Effector memory CD8-positive, alpha-beta T cell (primary cell): Measurements from ENCODE around the gene MAGI3.
"Not testable (repeated sequence)": the region's sequence is repeated elsewhere in the genome, so short reads cannot be mapped to it uniquely, and the experiment has no call there.

Experiments used
- ATAC-seq: fragments of 150-1000 bp; cut with Tn5 transposase; replicated peaks from 2 replicates; pipeline ENCODE4 v1.10.0; 2021; ENCODE audit warnings: mild to moderate bottlenecking, moderate library complexity
- DNase-seq, 3 experiments: peaks; one replicate each; pipeline ENCODE4 v3.0.0; 2021
- H3K27ac Mint-ChIP-seq, 2 donors: one replicate each; pipeline ENCODE4 v1.8.0; 2022; ENCODE audit warnings: mild to moderate bottlenecking in 2 of 2, mixed read lengths in 2 of 2, moderate library complexity in 2 of 2
- H3K27me3 Mint-ChIP-seq, 2 donors: one replicate each; pipeline ENCODE4 v1.8.0; 2022; ENCODE audit warnings: mixed read lengths in 2 of 2
- H3K36me3 Mint-ChIP-seq: one replicate; pipeline ENCODE4 v1.8.0; 2022; ENCODE audit warnings: mild to moderate bottlenecking, moderate library complexity, mixed read lengths; ENCODE audit not compliant: insufficient read depth
- H3K4me1 Mint-ChIP-seq, 2 donors: one replicate each; pipeline ENCODE4 v1.8.0; 2022; ENCODE audit warnings: low read depth in 2 of 2, mixed read lengths in 2 of 2
- H3K4me3 Mint-ChIP-seq, 2 donors: one replicate each; pipeline ENCODE4 v1.8.0; 2022; ENCODE audit warnings: mild to moderate bottlenecking in 2 of 2, mixed read lengths in 2 of 2, moderate library complexity in 2 of 2
- H3K9me3 Mint-ChIP-seq, 2 donors: one replicate each; pipeline ENCODE4 v1.8.0; 2022; ENCODE audit warnings: mixed read lengths in 2 of 2

MAGI3 gene

DNA sequence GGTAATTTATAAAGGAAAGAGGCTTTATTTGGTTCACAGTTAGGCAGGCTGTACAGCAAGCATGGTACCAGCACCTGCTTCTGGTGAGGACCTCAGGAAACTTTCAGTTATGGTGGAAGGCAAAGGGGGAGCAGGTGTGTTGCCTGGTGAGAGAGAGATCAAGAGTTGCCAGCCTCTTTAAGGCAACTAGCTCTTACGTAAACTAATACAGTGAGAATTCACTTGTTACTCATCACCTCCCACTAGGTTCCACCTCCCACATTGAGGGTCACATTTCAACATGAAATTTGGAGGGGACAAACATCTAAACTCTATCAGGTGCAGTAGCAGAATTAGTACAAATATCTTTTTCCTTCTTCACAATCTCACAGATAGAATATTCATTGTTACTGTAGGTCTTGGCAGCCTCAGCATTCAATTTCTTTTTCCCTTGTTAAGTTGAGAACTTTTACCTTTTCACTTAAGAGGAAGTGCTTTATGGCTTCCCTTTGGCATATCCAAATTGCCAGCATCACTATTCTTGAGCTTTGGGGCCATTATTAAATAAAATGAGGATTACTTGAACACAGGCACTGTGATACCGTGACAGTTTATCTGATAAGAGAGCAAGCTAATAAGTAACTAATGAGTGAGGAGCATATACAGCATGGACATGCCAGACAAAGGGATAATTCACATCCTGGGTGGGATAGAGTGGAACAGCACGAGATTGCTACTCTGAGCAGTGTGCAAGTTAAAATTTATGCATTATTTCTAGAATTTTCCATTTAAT is 48.4 kb downstream of the MAGI3 start:
- peaks cover 0 to 4% of the 10 kb centered on the region in 2 donors for H3K4me1 Mint-ChIP-seq
- no peaks in the 10 kb centered on the region for H3K9me3 Mint-ChIP-seq
- no peak overlapping the region for H3K4me3 Mint-ChIP-seq
- no peak overlapping the region for H3K27ac Mint-ChIP-seq
- no peaks in the 10 kb centered on the region for H3K36me3 Mint-ChIP-seq
- H3K27me3 Mint-ChIP-seq: peaks cover 11 to 25% of the 10 kb centered on the region in 2 donors
- ATAC-seq (no peak), DNase-seq (no peak)

- Mint-ChIP-seq H3K27ac (no peak overlapping the region), H3K4me3 (no peak overlapping the region), H3K27me3 (peaks cover 11 to 29% of the 10 kb centered on the region in 2 donors), H3K36me3 (no peaks in the 10 kb centered on the region), H3K9me3 (peaks cover 0 to 4% of the 10 kb centered on the region in 2 donors), H3K4me1 (no peaks in the 10 kb centered on the region)
- ATAC-seq (no peak), DNase-seq (no peak)
Observed at GRCh38 chr1:113439277-113439670, 49.0 kb downstream of the MAGI3 start.

GRCh38 chr1:113442131-113442530 is 51.8 kb downstream of the MAGI3 start:
- ATAC-seq: no peak

DNA sequence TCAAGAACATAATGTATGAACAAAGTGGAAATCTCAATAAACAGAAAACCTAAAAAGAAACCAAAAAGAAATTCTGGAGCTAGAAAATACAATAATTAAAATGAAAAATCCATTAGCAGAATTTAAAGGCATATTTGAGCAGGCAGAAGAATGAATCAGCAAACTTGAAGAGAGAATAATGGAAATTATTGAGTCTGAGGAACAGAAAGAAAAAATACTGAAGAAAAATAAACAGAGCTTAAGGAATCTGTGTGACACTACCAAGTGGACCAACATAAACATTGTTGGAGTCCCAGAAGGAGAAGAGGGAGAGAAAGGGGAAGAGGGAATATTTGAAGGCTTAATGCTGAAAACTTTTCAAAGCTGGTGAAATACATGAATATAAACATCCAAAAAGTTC is 54.5 kb downstream of the MAGI3 start:
- no peak for ATAC-seq
- no peak for DNase-seq
- Mint-ChIP-seq H3K27ac (no peak overlapping the region), H3K4me3 (no peak overlapping the region), H3K9me3 (peaks cover 5 to 14% of the 10 kb centered on the region in 2 donors), H3K27me3 (peaks cover 3 to 18% of the 10 kb centered on the region in 2 donors), H3K36me3 (peaks cover 3% of the 10 kb centered on the region), H3K4me1 (no peaks in the 10 kb centered on the region)

More at GRCh38 chr1:113442131-113442530, 51.8 kb downstream of the MAGI3 start:
- peaks cover 3 to 14% of the 10 kb centered on the region in 2 donors for H3K9me3 Mint-ChIP-seq
- H3K4me3 Mint-ChIP-seq: no peak overlapping the region
- H3K27me3 Mint-ChIP-seq: peaks cover 11 to 38% of the 10 kb centered on the region in 2 donors
- H3K27ac Mint-ChIP-seq: no peak overlapping the region
- H3K36me3 Mint-ChIP-seq: peaks cover 3% of the 10 kb centered on the region
- H3K4me1 Mint-ChIP-seq: no peaks in the 10 kb centered on the region
- no peak for DNase-seq

- Mint-ChIP-seq H3K4me1 (no peaks in the 10 kb centered on the region), H3K27me3 (peaks cover 11 to 27% of the 10 kb centered on the region in 2 donors), H3K27ac (no peak overlapping the region), H3K36me3 (no peaks in the 10 kb centered on the region), H3K9me3 (peaks cover 0 to 3% of the 10 kb centered on the region in 2 donors), H3K4me3 (no peak overlapping the region)
- ATAC-seq (no peak), DNase-seq (no peak)
Observed at GRCh38 chr1:113451710-113452109, 61.4 kb downstream of the MAGI3 start.

DNA sequence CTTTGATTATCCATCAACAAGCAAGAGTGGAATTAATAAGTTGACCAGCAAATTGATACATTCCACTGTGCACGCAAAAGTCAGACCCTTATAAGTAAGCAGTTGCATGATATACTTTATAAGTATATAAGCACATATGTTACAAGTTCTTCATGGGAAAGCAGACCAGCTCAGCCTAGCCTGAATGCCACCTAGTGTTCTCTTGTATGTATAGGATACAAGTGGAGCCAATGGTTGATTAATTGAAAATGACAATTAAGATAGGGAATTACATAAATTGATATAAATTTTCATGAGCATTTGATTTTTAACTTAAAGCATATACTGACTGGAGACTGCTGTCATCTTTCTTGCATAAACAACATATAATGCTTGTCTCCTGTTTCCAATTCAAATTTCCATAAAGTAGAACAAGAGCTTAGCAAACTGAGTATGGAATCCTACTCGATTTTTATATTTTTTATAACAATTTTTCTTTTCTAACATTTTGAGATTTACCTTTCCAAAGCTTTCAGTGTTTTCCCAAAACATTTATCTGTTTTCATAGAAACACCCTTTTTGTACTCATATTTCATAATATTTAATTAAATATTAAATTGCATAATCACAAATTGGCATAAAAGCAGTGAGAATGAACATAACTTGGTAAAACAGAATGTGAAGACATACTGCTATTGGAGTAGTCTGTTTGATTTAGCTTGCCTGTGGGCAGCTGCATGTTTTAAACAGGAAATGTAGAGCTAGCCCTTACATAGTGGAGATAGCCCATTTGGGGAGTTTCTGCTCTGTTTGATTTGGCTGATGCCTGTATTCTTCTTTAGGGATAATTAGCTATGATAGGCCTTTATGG is 62.8 kb downstream of the MAGI3 start:
- ATAC-seq: no peak

DNA sequence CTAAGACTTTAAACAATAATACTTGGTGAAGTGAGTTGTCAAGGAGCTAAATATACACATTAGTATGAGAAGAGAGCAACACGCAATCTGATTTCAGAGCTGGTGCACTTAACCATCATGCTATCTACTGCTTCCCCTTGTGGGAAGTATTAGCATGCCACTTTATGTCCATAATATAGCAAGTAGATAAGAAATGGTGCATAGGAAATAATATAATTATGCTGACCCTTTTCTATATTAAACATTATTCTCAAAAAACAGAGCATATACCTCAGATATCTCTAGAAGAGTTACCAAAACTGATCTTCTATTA is 63.4 kb downstream of the MAGI3 start:
- H3K4me3 Mint-ChIP-seq: no peak overlapping the region
- H3K36me3 Mint-ChIP-seq: no peaks in the 10 kb centered on the region
- H3K27me3 Mint-ChIP-seq: peaks cover 17 to 36% of the 10 kb centered on the region in 2 donors
- no peak for ATAC-seq
- H3K4me1 Mint-ChIP-seq: no peaks in the 10 kb centered on the region
- peaks cover 0 to 5% of the 10 kb centered on the region in 2 donors for H3K9me3 Mint-ChIP-seq
- DNase-seq: no peak
- H3K27ac Mint-ChIP-seq: no peak overlapping the region

More for the DNA sequence above, 62.8 kb downstream of the MAGI3 start:
- Mint-ChIP-seq H3K4me1 (no peaks in the 10 kb centered on the region), H3K27me3 (peaks cover 16 to 34% of the 10 kb centered on the region in 2 donors), H3K9me3 (peaks cover 0 to 5% of the 10 kb centered on the region in 2 donors), H3K36me3 (no peaks in the 10 kb centered on the region), H3K27ac (no peak overlapping the region), H3K4me3 (no peak overlapping the region)
- no peak for DNase-seq

DNA sequence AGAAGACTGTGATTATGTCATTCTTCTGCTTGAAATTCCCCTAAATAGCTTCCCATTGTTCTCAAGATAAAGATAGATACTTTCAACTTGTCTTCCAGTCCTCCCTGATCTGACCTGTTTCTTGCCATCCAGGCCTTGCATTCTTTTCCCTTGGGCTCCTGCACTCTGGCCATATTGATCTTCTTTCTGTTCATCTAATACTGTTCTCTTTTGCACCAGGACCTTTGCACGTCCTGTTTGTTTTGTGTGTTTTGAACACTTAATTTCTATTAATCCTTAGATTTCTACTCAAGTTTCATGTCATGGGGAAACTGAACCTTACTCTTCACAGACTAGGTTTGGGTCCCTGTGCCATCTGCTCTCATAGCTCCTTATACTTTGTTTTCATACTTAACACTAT is 65.1 kb downstream of the MAGI3 start:
- ATAC-seq: no peak
- Mint-ChIP-seq H3K4me1 (no peaks in the 10 kb centered on the region), H3K4me3 (no peak overlapping the region)

DNA sequence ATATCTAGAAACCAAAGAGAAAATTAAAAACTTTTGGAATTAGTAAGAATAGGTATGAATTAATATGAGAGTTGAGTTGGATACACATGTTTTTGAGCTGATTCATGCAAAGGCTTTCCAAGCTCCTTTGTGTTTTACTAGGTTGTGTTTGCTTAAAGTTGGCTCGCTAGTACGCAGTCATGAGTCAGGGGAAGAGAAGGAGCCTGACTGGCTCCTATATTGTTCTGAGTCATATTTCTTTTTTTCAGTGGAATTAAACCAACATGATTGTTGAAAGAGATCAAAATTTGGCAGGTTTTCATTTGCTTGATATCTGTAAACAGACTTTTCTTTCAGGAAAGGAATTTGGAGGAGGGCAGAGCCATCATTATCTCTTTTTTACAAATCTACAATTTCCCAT is 66.7 kb downstream of the MAGI3 start:
- Mint-ChIP-seq H3K36me3 (no peaks in the 10 kb centered on the region), H3K4me1 (no peaks in the 10 kb centered on the region), H3K27me3 (peaks cover 6 to 25% of the 10 kb centered on the region in 2 donors), H3K27ac (no peak overlapping the region), H3K4me3 (no peak overlapping the region), H3K9me3 (peaks cover 0 to 3% of the 10 kb centered on the region in 2 donors)
- no peak for DNase-seq
- no peak for ATAC-seq

More for the DNA sequence above, 65.1 kb downstream of the MAGI3 start:
- DNase-seq: no peak
- Mint-ChIP-seq H3K36me3 (no peaks in the 10 kb centered on the region), H3K27ac (no peak overlapping the region), H3K9me3 (peaks cover 0 to 3% of the 10 kb centered on the region in 2 donors), H3K27me3 (peaks cover 9 to 27% of the 10 kb centered on the region in 2 donors)

- H3K27me3 Mint-ChIP-seq: peaks cover 6 to 25% of the 10 kb centered on the region in 2 donors
- no peak overlapping the region for H3K27ac Mint-ChIP-seq
- H3K4me1 Mint-ChIP-seq: no peaks in the 10 kb centered on the region
- DNase-seq: no peak
- peaks cover 0 to 3% of the 10 kb centered on the region in 2 donors for H3K9me3 Mint-ChIP-seq
- no peaks in the 10 kb centered on the region for H3K36me3 Mint-ChIP-seq
- no peak for ATAC-seq
- H3K4me3 Mint-ChIP-seq: no peak overlapping the region
Observed at GRCh38 chr1:113459279-113459678, 69.0 kb downstream of the MAGI3 start.

DNA sequence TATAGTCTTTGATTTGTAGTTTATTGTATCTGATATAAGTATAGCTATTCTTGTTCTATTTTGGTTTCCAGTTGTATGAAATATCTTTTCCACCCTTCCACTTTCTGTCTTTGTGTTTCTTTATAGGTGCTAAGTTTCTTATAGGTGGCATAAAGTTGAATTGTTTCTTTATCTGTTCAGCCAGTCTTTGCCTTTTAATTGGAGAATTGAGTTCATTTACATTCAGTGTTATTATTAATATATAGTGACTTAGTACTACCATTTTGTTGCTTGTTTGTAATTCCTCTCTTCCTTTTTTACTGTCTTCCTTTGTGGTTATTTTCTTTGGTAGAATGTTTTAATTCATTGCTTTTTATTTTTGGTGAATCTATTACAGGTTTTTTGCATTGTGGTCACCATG is 77.7 kb downstream of the MAGI3 start:
- Mint-ChIP-seq H3K4me3 (no peak overlapping the region), H3K4me1 (no peaks in the 10 kb centered on the region), H3K27ac (no peak overlapping the region), H3K36me3 (no peaks in the 10 kb centered on the region), H3K9me3 (peaks cover 0 to 6% of the 10 kb centered on the region in 2 donors), H3K27me3 (peaks cover 0 to 9% of the 10 kb centered on the region in 2 donors)
- DNase-seq (no peak), ATAC-seq (no peak)

GRCh38 chr1:113478427-113479195 is 88.3 kb downstream of the MAGI3 start:
- not testable (repeated sequence) for H3K27ac Mint-ChIP-seq, H3K4me3 Mint-ChIP-seq, DNase-seq, ATAC-seq, H3K4me1 Mint-ChIP-seq, H3K36me3 Mint-ChIP-seq
- Mint-ChIP-seq H3K27me3 (peaks cover 0 to 12% of the 10 kb centered on the region in 2 donors), H3K9me3 (peaks cover 11 to 44% of the 10 kb centered on the region in 2 donors)
